Calu3 (cell line): Measurements from ENCODE around the gene NME3. TPM values are rescaled to one million over a fixed set of nuclear protein-coding genes. Genes with fewer than 3 reads are reported as not detected.
"Not testable (repeated sequence)": the region's sequence is repeated elsewhere in the genome, so short reads cannot be mapped to it uniquely, and the experiment has no call there.

Source experiments
- BruUV-seq: library from RNA; stranded (reverse); fragments of 400-500 nt; replicated peaks from 2 replicates; lab custom pipeline; 2021; lab: Mats Ljungman, UMichigan
- CTCF ChIA-PET: fragments of 300-600 bp; sonication (Branson Sonifier 250); formaldehyde crosslinking; loops from one replicate; lab custom pipeline; 2022; ENCODE audit warnings: antibody characterized with exemption; lab: Charles Lee
- DNase-seq: peaks from one replicate; pipeline ENCODE4 v3.0.0; 2022
- H3K27ac Mint-ChIP-seq: one replicate; pipeline ENCODE4 v1.8.0; 2022; ENCODE audit warnings: mixed read lengths; ENCODE audit not compliant: unreplicated experiment
- H3K27me3 Mint-ChIP-seq: one replicate; pipeline ENCODE4 v1.8.0; 2022; ENCODE audit warnings: mixed read lengths; ENCODE audit not compliant: unreplicated experiment
- H3K36me3 Mint-ChIP-seq: one replicate; pipeline ENCODE4 v1.8.0; 2022; ENCODE audit warnings: mild to moderate bottlenecking, moderate library complexity, mixed read lengths; ENCODE audit not compliant: insufficient read depth, unreplicated experiment
- H3K4me1 Mint-ChIP-seq: one replicate; pipeline ENCODE4 v1.8.0; 2022; ENCODE audit warnings: mild to moderate bottlenecking, low read depth, mixed read lengths; ENCODE audit not compliant: unreplicated experiment
- H3K4me3 Mint-ChIP-seq: one replicate; pipeline ENCODE4 v1.8.0; 2022; ENCODE audit warnings: mild to moderate bottlenecking, low read depth, moderate library complexity, mixed read lengths; ENCODE audit not compliant: unreplicated experiment
- H3K9me3 Mint-ChIP-seq: one replicate; pipeline ENCODE4 v1.8.0; 2022; ENCODE audit warnings: low read depth, mixed read lengths; ENCODE audit not compliant: unreplicated experiment
- intact Hi-C: fragments of 100-400 bp; cut with micrococcal nuclease; formaldehyde crosslinking; loops from one replicate; pipeline ENCODE4 v1.10.0; 2022; ENCODE audit not compliant: unreplicated experiment
- total RNA-seq: library from RNA; stranded (reverse); gene quantifications from 2 replicates; pipeline ENCODE4 v1.2.3, GENCODE V29; 2022
- TF ChIP-seq, protein P1 (sequence below): fragments of 200-600 bp; IDR thresholded peaks from one replicate; pipeline ENCODE4 v1.8.0; 2022; ENCODE audit warnings: antibody characterized with exemption; ENCODE audit not compliant: unreplicated experiment

The NME3 gene
- total RNA-seq, 1 experiment from 2014 or later: 64.3 TPM

DNA sequence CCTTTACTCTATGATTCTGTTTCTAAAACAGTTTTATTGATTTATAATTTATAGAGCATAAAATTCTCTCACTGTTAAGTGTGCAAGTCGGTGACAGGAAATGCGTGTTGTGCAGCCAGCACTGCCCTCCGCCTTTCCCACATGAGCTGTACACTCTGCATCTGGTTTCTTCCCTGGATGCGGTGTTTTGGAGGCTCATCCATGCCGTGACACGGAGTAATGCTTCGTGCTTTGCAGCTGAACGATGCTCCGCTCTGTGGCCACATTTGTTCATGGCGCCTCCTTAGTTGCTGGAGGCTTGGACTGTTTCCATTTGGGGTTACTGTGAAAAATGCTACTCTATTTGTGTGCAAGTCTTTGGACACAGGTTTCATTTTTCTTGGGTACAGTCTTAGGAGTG lies 29.4 kb upstream of the NME3 start:
- CTCF ChIA-PET: no interaction called here
- TF ChIP-seq, protein P1, sequence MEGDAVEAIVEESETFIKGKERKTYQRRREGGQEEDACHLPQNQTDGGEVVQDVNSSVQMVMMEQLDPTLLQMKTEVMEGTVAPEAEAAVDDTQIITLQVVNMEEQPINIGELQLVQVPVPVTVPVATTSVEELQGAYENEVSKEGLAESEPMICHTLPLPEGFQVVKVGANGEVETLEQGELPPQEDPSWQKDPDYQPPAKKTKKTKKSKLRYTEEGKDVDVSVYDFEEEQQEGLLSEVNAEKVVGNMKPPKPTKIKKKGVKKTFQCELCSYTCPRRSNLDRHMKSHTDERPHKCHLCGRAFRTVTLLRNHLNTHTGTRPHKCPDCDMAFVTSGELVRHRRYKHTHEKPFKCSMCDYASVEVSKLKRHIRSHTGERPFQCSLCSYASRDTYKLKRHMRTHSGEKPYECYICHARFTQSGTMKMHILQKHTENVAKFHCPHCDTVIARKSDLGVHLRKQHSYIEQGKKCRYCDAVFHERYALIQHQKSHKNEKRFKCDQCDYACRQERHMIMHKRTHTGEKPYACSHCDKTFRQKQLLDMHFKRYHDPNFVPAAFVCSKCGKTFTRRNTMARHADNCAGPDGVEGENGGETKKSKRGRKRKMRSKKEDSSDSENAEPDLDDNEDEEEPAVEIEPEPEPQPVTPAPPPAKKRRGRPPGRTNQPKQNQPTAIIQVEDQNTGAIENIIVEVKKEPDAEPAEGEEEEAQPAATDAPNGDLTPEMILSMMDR: no peak
- no peak for DNase-seq
- Mint-ChIP-seq H3K4me1 (no peaks in the 10 kb centered on the region), H3K4me3 (no peak overlapping the region), H3K27ac (no peak overlapping the region), H3K36me3 (peaks cover 11% of the 10 kb centered on the region), H3K9me3 (peaks cover 7% of the 10 kb centered on the region), H3K27me3 (no peaks in the 10 kb centered on the region)
- no TSS peak for BruUV-seq
- intact Hi-C loops: no loop called here

DNA sequence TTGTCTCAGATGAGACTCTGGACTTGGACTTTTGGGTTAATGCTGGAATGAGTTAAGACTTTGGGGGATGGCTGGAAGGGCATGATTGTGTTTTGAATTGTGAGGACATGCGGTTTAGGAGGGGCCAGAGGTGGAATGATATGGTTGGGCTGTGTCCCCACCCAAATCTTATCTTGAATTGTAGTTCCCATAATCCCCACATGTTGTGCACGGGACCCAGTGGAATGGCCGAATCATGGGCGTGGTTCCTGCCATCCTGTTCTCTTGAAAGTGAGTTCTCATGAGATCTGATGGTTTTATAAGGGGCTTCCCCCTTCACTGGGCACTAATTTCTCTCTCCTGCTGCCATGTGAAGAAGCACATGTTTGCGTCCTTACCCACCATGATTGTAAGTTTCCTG lies 27.9 kb upstream of the NME3 start:
- DNase-seq, H3K27ac Mint-ChIP-seq, BruUV-seq, H3K4me1 Mint-ChIP-seq, CTCF ChIA-PET, intact Hi-C loops, H3K27me3 Mint-ChIP-seq, H3K9me3 Mint-ChIP-seq, H3K4me3 Mint-ChIP-seq: not testable (repeated sequence)
- H3K36me3 Mint-ChIP-seq: peaks cover 10% of the 10 kb centered on the region

DNA sequence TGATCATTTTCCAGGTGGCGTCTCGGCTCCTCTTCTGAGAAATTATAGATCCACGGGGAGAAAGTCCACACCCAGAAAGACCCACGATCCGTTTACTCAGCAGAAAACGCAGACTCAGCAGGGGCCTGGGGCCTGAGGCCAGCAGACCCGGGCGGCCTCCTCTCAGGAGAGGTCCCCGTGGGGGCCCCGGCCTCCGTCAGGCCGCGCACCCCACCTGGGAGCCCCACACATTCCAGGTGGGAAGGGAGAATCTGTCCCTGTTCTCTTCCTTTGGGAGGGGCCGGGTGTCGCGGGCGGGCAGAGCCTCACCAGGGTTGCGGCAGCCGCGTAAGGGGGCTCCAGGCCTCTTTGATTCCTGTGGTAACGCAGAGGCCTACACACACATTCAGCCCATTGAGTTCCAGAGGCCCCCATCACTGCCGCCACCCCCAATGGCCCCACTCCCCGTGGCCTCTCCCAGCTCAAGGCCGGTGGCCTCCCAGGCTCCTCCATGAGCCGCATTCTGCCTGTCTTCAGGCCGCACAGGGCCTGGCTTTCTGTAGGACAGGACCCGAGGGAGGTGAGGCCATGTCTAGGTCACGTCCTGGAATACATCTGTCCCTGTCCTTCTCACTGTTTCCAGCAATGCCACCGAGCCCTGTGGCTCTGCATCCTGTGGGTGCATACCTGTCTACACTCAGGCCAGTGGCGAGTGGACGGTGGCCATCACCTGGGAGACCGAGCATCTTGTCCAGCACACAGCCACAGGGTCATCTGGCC lies 23.7 kb upstream of the NME3 start:
- no TSS peak for BruUV-seq
- H3K27ac Mint-ChIP-seq: no peak overlapping the region
- intact Hi-C loops: no loop called here
- no peaks in the 10 kb centered on the region for H3K4me1 Mint-ChIP-seq
- no peak overlapping the region for H3K4me3 Mint-ChIP-seq
- H3K9me3 Mint-ChIP-seq: peaks cover 3% of the 10 kb centered on the region
- peaks cover 21% of the 10 kb centered on the region for H3K36me3 Mint-ChIP-seq
- TF ChIP-seq, protein P1: no peak
- CTCF ChIA-PET: interaction anchor here (0.6 kb wide), 1 partner anchor 10 kb away, joined by 3 read pairs; no protein-coding TSS in a partner anchor
- no peak for DNase-seq
- no peaks in the 10 kb centered on the region for H3K27me3 Mint-ChIP-seq

DNA sequence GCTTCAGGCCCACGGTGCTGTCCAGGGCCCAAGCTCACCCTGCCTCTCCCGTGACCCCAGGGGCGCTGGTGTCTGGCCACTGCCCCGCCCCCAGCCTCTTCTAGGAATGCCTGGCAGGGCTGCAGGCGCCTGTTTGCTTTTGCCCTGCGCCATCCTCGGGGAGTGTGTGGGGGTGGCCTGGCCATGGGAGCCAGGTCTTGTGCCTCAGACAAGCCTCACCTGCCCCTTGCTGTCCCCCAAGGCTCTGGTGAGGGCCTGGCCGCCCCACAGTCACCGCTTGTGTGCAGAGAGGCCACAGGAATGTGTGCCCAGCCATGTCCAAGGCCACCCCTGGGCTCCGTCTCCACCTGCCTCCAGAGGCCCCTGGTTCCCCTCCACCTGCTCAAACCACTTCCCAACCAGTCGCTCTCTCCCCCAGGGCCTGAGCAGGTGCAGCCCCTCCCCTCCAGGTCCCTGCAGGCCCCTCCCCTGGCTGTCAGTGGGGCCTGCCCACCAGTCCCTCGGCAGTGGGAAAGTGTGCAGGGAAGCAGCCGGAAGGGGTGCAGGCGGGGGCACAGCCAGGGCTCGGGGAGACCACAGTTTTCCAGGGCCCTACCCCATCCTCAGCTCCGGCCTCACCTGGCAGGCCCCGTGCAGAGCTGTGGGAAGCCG lies 23.0 kb upstream of the NME3 start:
- peaks cover 3% of the 10 kb centered on the region for H3K9me3 Mint-ChIP-seq
- H3K4me3 Mint-ChIP-seq: no peak overlapping the region
- BruUV-seq: no TSS peak
- TF ChIP-seq, protein P1: no peak
- CTCF ChIA-PET: no interaction called here
- H3K27ac Mint-ChIP-seq: no peak overlapping the region
- H3K4me1 Mint-ChIP-seq: no peaks in the 10 kb centered on the region
- no peaks in the 10 kb centered on the region for H3K27me3 Mint-ChIP-seq
- no peak for DNase-seq
- peaks cover 24% of the 10 kb centered on the region for H3K36me3 Mint-ChIP-seq
- intact Hi-C loops: no loop called here
